ENCODE data around the gene PIK3R3. TPM values are rescaled to one million over a fixed set of nuclear protein-coding genes. Genes with fewer than 3 reads are reported as not detected.

The PIK3R3 gene
- total and polyA plus RNA-seq, 7 donors = 6.7 to 24.2 (median 17.4) TPM

DNA sequence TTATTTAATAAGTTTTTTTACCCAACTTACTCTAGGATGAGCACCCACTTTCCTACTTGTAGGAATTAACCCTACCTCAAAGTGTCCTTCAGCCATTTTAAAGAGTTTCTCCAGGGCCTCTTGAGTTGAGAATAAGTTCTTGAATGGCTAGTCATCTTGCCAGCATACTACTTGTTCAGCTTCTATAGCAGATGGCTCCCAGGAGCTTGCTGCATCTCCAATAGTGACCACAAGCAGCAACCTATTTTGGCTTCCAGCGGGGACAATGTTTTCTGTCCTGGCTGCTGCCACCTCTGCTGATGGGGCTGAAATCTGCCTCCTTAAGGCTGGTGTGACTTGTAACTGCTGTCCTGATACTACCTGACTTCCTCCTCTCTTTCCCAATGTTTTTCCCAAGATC lies 20.8 kb upstream of the PIK3R3 start:
- WGBS, 3 donors = 84 to 94% (median 92%) methylated on average over 1 of the region's 1 CpG
- no peak for ATAC-seq
- H3K4me3 ChIP-seq = no peak overlapping the region
- intact Hi-C loops (cut with DNase I) = no loop called here
- TF ChIP-seq, protein P1, sequence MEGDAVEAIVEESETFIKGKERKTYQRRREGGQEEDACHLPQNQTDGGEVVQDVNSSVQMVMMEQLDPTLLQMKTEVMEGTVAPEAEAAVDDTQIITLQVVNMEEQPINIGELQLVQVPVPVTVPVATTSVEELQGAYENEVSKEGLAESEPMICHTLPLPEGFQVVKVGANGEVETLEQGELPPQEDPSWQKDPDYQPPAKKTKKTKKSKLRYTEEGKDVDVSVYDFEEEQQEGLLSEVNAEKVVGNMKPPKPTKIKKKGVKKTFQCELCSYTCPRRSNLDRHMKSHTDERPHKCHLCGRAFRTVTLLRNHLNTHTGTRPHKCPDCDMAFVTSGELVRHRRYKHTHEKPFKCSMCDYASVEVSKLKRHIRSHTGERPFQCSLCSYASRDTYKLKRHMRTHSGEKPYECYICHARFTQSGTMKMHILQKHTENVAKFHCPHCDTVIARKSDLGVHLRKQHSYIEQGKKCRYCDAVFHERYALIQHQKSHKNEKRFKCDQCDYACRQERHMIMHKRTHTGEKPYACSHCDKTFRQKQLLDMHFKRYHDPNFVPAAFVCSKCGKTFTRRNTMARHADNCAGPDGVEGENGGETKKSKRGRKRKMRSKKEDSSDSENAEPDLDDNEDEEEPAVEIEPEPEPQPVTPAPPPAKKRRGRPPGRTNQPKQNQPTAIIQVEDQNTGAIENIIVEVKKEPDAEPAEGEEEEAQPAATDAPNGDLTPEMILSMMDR (IDR thresholded peaks at IDR 0.05) = no peak
- no peaks in the 10 kb centered on the region for H3K36me3 ChIP-seq (ENCODE audit: insufficient read depth in 1 of 2, low read depth in 1 of 2)
- H3K27me3 ChIP-seq (ENCODE audit: insufficient read depth in 3 of 3, low read length in 2 of 3) = no peaks in the 10 kb centered on the region
- H3K27ac ChIP-seq = no peak overlapping the region
- no peak for DNase-seq
- no peaks in the 10 kb centered on the region for H3K4me1 ChIP-seq
- H3K9me3 ChIP-seq = no peaks in the 10 kb centered on the region

DNA sequence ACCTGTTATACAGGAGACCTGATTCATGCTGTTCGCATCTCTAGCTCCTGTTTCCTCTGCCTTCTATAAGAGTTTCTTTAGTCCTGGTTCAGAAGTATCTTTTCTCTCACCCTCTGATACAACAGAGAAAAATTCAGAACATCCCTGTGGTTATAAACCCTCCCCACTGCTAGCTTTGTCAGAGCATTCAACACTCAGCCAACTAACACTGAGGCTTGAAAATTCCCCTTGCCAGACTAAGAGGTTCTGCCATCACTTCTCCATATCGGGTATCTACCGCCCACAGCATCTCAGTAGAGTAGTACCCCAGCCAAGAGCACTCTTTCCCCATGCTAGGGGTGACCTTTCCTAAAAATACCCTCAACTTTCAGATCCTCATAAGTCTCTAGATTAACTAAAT lies 19.6 kb upstream of the PIK3R3 start:
- Histone ChIP-seq H3K4me1 (no peaks in the 10 kb centered on the region), H3K27me3 (ENCODE audit: insufficient read depth in 3 of 3, low read length in 2 of 3) (no peaks in the 10 kb centered on the region), H3K4me3 (no peak overlapping the region), H3K27ac (no peak overlapping the region), H3K36me3 (ENCODE audit: insufficient read depth in 1 of 2, low read depth in 1 of 2) (no peaks in the 10 kb centered on the region), H3K9me3 (no peaks in the 10 kb centered on the region)
- intact Hi-C loops (cut with DNase I) = no loop called here
- no peak for DNase-seq
- no peak for ATAC-seq
- TF ChIP-seq, protein P1 (IDR thresholded peaks at IDR 0.05) = no peak
- 84 to 92% (median 89%) methylated on average over 3 of the region's 3 CpGs for WGBS, 3 donors

DNA sequence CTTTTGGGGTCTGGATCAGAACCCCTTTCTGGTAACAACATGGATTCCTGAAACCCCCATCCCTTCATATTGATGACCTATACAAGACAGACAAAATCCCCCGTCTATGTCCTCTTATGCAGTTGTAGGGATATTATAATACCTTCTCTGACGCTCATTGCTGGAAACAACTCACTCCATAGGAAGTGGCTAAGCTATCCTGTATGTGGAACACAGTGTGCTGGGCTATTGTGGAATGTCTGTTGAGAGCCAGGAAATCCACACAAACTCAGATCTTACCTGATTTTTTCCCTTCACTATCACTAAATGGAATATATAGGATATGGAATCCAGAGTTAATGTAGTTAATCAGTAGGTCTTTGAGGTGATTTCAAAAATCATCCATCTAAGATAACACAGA lies 17.7 kb upstream of the PIK3R3 start:
- 66 to 78% (median 77%) methylated on average over 2 of the region's 2 CpGs for WGBS, 3 donors
- peak in 1 of 4 donors; percentile 55 for ATAC-seq
- H3K4me3 ChIP-seq = no peak overlapping the region
- DNase-seq = no peak
- H3K27ac ChIP-seq = peak overlapping the region; percentile 5
- no peaks in the 10 kb centered on the region for H3K36me3 ChIP-seq (ENCODE audit: insufficient read depth in 1 of 2, low read depth in 1 of 2)
- H3K27me3 ChIP-seq (ENCODE audit: insufficient read depth in 3 of 3, low read length in 2 of 3) = no peaks in the 10 kb centered on the region
- TF ChIP-seq, protein P1 (IDR thresholded peaks at IDR 0.05) = no peak
- intact Hi-C loops (cut with DNase I) = no loop called here
- H3K9me3 ChIP-seq = no peaks in the 10 kb centered on the region
- H3K4me1 ChIP-seq = no peaks in the 10 kb centered on the region

DNA sequence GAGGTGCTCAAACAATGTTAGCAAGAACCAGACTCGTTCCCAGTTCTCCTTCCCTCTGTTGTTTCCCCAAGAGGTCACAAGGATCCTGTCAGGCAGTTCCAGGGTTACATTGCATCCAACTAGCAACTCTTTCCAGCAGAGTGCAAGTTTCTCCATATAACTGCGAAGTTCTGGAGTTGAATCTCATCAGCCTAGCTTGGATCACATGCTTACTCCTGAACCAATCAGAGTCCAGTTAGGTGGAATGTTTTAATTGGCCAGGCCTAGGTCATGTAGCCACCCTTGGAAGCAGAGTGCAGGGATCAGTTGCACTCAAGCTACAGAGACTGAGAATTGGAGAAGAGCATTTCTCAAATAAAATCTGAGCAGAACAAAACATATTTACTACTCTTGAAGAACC lies 15.9 kb upstream of the PIK3R3 start:
- H3K4me3 ChIP-seq = no peak overlapping the region
- H3K36me3 ChIP-seq (ENCODE audit: insufficient read depth in 1 of 2, low read depth in 1 of 2) = no peaks in the 10 kb centered on the region
- H3K27ac ChIP-seq = no peak overlapping the region
- H3K4me1 ChIP-seq = no peaks in the 10 kb centered on the region
- intact Hi-C loops (cut with DNase I) = no loop called here
- H3K9me3 ChIP-seq = no peaks in the 10 kb centered on the region
- H3K27me3 ChIP-seq (ENCODE audit: insufficient read depth in 3 of 3, low read length in 2 of 3) = no peaks in the 10 kb centered on the region
- TF ChIP-seq, protein P1 (IDR thresholded peaks at IDR 0.05) = no peak
- peak in 1 of 4 donors; percentile 58 for ATAC-seq
- DNase-seq = no peak
- WGBS, 3 donors = 41 to 57% (median 49%) methylated on average over 2 of the region's 2 CpGs

DNA sequence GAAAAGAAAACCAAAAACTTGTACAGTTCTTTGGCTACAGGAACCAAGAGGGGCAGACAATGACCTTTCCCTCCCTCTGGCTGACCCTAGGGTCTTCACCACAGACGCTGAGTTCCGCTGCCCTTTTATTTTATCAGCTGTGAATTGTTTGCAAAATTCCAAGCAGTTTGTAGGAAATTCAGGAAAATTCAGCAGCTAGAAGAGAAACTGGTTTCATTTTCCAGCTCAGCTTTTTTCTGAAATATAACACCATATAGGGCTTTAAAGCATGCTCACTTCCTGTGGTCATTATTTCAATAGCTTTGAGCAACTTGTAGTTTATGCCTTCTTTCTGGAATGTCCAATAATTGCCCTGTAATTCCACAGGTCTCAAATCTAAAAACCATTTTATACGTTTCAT lies 5.5 kb upstream of the PIK3R3 start:
- Histone ChIP-seq H3K9me3 (no peaks in the 10 kb centered on the region), H3K4me1 (peaks cover 21% of the 10 kb centered on the region), H3K36me3 (ENCODE audit: insufficient read depth in 1 of 2, low read depth in 1 of 2) (no peaks in the 10 kb centered on the region), H3K27ac (no peak overlapping the region), H3K27me3 (ENCODE audit: insufficient read depth in 3 of 3, low read length in 2 of 3) (no peaks in the 10 kb centered on the region), H3K4me3 (no peak overlapping the region)
- 67 to 74% (median 67%) methylated on average over 3 of the region's 3 CpGs for WGBS, 3 donors
- DNase-seq (no peak), ATAC-seq (no peak)
- intact Hi-C loops (cut with DNase I) = loop anchor here in 1 of 2 donors (2.0 kb wide), 1 partner anchor 95 kb away; no protein-coding TSS in a partner anchor
- TF ChIP-seq, protein P1 (IDR thresholded peaks at IDR 0.05) = no peak

Measured in psoas muscle (tissue), 8 donors.